LHCN-M2 (cell line): ENCODE measurements around the gene SPDYE16. TPM values are rescaled to one million over a fixed set of nuclear protein-coding genes. Genes with fewer than 3 reads are reported as not detected.
"Not testable (repeated sequence)": the region's sequence is repeated elsewhere in the genome, so short reads cannot be mapped to it uniquely, and the experiment has no call there.

Experiments
- DNase-seq: peaks from one replicate; pipeline ENCODE4 v3.0.0-alpha.2; 2012; ENCODE audit warnings: low read depth
- total RNA-seq: library from RNA; depleted of rRNA; stranded (reverse); fragments of >200 nt; gene quantifications from 2 replicates; pipeline ENCODE4 v1.2.3, GENCODE V29; 2014

Gene SPDYE16
- total RNA-seq, 1 experiment from 2014 or later = not detected

GRCh38 chr7:76549855-76550248 lies 6.8 kb upstream of the SPDYE16 start:
- not testable (repeated sequence) for DNase-seq

GRCh38 chr7:76549025-76549854 lies 6.1 kb upstream of the SPDYE16 start:
- peak; percentile 90 for DNase-seq

- DNase-seq = not testable (repeated sequence)
Observed at GRCh38 chr7:76531643-76532042, 11.5 kb downstream of the SPDYE16 start.

- DNase-seq = not testable (repeated sequence)
Observed at GRCh38 chr7:76526183-76526582, 16.9 kb downstream of the SPDYE16 start.

GRCh38 chr7:76516932-76517331 lies 26.2 kb downstream of the SPDYE16 start:
- not testable (repeated sequence) for DNase-seq

- DNase-seq = peak; percentile 35
Observed at GRCh38 chr7:76515999-76516443, 27.1 kb downstream of the SPDYE16 start.

GRCh38 chr7:76514926-76515771 lies 27.9 kb downstream of the SPDYE16 start:
- DNase-seq = no peak

GRCh38 chr7:76513817-76514799 lies 29.0 kb downstream of the SPDYE16 start:
- no peak for DNase-seq

GRCh38 chr7:76512941-76513816 lies 29.9 kb downstream of the SPDYE16 start:
- DNase-seq = no peak

GRCh38 chr7:76511911-76512885 lies 30.9 kb downstream of the SPDYE16 start:
- DNase-seq = not testable (repeated sequence)

- not testable (repeated sequence) for DNase-seq
Observed at GRCh38 chr7:76511200-76511910, 31.7 kb downstream of the SPDYE16 start.

- DNase-seq = peak; percentile 26
Observed at GRCh38 chr7:76509931-76510877, 32.9 kb downstream of the SPDYE16 start, which contains the start of gene UPK3B. Gene UPK3B (plus strand): TSS chr7:76510552. CDS start chr7:76510653, 101 bp downstream.

- peak; percentile 42 for DNase-seq
Observed at GRCh38 chr7:76507723-76508406, 35.2 kb downstream of the SPDYE16 start.

- not testable (repeated sequence) for DNase-seq
Observed at GRCh38 chr7:76506643-76507042, 36.5 kb downstream of the SPDYE16 start.

GRCh38 chr7:76506081-76506440 lies 37.0 kb downstream of the SPDYE16 start:
- no peak for DNase-seq
